ENCODE measurements around the gene SLC24A3. TPM values are rescaled to one million over a fixed set of nuclear protein-coding genes. Genes with fewer than 3 reads are reported as not detected.

SLC24A3 gene
- total RNA-seq, 1 experiment from 2014 or later, result not detected

DNA sequence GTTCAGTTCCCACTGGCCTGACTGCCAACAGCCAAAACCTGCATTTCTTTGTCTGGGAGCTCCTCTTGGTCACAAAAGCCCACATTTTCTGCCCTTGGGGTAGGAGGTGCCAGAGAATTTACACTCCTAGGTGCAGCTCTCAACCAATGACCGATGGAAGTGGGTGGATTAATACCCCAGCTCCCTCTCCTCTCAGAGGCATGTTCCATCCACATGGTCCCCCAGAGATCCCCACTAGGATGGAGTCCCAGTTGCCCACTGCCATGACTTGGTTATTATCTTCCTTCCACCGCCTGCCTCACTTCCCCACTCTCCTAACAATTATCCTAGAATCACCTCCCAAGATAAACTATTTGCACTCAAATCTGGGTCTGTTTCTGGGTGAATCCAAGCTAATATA is 434.5 kb downstream of the SLC24A3 start:
- Histone ChIP-seq H3K4me3 (no peak overlapping the region), H4K20me1 (ENCODE audit: insufficient read depth) (no peaks in the 10 kb centered on the region), H3K27me3 (ENCODE audit: insufficient read depth, low read depth) (peaks cover 66% of the 10 kb centered on the region), H3K27ac (no peak overlapping the region), H3K9me2 (ENCODE audit: insufficient read depth) (no peaks in the 10 kb centered on the region), H3F3A (ENCODE audit: insufficient read depth, low read depth) (no peaks in the 10 kb centered on the region), H3K4me1 (replicated peaks; ENCODE audit: insufficient read depth) (no peaks in the 10 kb centered on the region), H3K79me2 (ENCODE audit: low read depth) (no peaks in the 10 kb centered on the region), H3K36me3 (ENCODE audit: low read depth) (no peaks in the 10 kb centered on the region), H3K4me2 (no peak overlapping the region), H3K9me3 (ENCODE audit: insufficient read depth, low read depth) (no peaks in the 10 kb centered on the region; the same call in 1 of the 2 replicates), H2AFZ (no peak overlapping the region)
- intact Hi-C loops (cut with micrococcal nuclease; ENCODE audit: unreplicated experiment), result no loop called here
- ChIA-PET POLR2A (ENCODE audit: unreplicated experiment) (no interaction called here), CTCF (no interaction called here)
- no peak for DNase-seq
- no peak for TF ChIP-seq EZH2 (IDR thresholded peaks at IDR 0.05; ENCODE audit: low read depth)
- TF ChIP-seq, protein P1, sequence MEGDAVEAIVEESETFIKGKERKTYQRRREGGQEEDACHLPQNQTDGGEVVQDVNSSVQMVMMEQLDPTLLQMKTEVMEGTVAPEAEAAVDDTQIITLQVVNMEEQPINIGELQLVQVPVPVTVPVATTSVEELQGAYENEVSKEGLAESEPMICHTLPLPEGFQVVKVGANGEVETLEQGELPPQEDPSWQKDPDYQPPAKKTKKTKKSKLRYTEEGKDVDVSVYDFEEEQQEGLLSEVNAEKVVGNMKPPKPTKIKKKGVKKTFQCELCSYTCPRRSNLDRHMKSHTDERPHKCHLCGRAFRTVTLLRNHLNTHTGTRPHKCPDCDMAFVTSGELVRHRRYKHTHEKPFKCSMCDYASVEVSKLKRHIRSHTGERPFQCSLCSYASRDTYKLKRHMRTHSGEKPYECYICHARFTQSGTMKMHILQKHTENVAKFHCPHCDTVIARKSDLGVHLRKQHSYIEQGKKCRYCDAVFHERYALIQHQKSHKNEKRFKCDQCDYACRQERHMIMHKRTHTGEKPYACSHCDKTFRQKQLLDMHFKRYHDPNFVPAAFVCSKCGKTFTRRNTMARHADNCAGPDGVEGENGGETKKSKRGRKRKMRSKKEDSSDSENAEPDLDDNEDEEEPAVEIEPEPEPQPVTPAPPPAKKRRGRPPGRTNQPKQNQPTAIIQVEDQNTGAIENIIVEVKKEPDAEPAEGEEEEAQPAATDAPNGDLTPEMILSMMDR (conservative IDR thresholded peaks at IDR 0.05), result no peak
- no TSS peak for BruUV-seq (replicated peaks)

DNA sequence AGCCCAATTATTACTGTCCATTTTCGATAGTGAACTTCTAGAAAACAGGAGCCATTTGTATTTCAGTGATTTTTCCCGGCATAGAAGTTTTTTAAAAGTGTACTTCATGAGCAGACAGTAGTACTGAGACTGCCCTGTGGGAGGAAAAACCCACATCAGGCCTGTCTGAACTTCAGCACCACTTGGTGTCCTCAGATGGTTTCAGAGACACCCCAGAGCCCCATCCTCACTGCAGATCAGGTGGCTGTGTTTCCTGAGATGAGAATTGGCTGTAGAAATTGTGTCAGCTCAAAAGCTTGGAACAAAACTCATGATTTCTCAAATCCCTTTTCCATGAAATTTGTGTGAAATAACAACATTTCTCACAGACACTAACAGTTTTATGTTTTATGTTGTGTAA is 435.6 kb downstream of the SLC24A3 start:
- H4K20me1 ChIP-seq (ENCODE audit: insufficient read depth), result no peaks in the 10 kb centered on the region
- H3K79me2 ChIP-seq (ENCODE audit: low read depth), result no peaks in the 10 kb centered on the region
- POLR2A ChIA-PET (ENCODE audit: unreplicated experiment), result no interaction called here
- H3K4me1 ChIP-seq (replicated peaks; ENCODE audit: insufficient read depth), result no peaks in the 10 kb centered on the region
- no TSS peak for BruUV-seq (replicated peaks)
- TF ChIP-seq EZH2 (IDR thresholded peaks at IDR 0.05; ENCODE audit: low read depth), result no peak
- TF ChIP-seq, protein P1 (conservative IDR thresholded peaks at IDR 0.05), result no peak
- no peak overlapping the region for H3K27ac ChIP-seq
- H3K9me3 ChIP-seq (ENCODE audit: insufficient read depth, low read depth), result no peaks in the 10 kb centered on the region; the same call in 1 of the 2 replicates
- no peaks in the 10 kb centered on the region for H3K36me3 ChIP-seq (ENCODE audit: low read depth)
- H3K4me2 ChIP-seq, result no peak overlapping the region
- CTCF ChIA-PET, result no interaction called here
- H3K27me3 ChIP-seq (ENCODE audit: insufficient read depth, low read depth), result peaks cover 67% of the 10 kb centered on the region
- intact Hi-C loops (cut with micrococcal nuclease; ENCODE audit: unreplicated experiment), result no loop called here
- no peaks in the 10 kb centered on the region for H3K9me2 ChIP-seq (ENCODE audit: insufficient read depth)
- H2AFZ ChIP-seq, result no peak overlapping the region
- H3K4me3 ChIP-seq, result no peak overlapping the region
- no peak for DNase-seq
- no peaks in the 10 kb centered on the region for H3F3A ChIP-seq (ENCODE audit: insufficient read depth, low read depth)

DNA sequence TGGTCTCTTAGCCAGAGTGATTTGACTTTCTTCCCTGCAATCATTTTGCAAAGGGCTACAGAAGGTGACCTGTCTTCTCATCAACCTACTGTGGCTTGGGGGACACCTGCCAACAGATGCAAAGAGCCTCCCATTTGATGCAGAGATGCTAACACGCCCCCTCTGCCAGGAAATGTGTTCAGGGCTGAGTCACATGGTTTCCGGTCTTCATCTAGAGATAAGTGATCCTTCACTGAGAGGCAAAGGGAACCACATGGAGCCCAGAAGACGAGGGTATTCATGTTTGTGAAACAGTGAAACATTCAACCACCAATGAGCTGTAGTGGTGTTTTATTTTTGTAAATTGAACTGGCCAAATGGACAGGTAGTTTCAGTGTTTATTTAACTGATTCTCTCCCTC is 436.6 kb downstream of the SLC24A3 start:
- ChIA-PET POLR2A (ENCODE audit: unreplicated experiment) (interaction anchor here (0.6 kb wide), 1 partner anchor 1506 kb away, joined by 4 read pairs; no protein-coding TSS in a partner anchor), CTCF (no interaction called here)
- H3K27ac ChIP-seq, result no peak overlapping the region
- no TSS peak for BruUV-seq (replicated peaks)
- no peak overlapping the region for H3K4me3 ChIP-seq
- no peaks in the 10 kb centered on the region for H3F3A ChIP-seq (ENCODE audit: insufficient read depth, low read depth)
- no peaks in the 10 kb centered on the region for H4K20me1 ChIP-seq (ENCODE audit: insufficient read depth)
- intact Hi-C loops (cut with micrococcal nuclease; ENCODE audit: unreplicated experiment), result no loop called here
- DNase-seq, result no peak
- no peak overlapping the region for H2AFZ ChIP-seq
- H3K4me2 ChIP-seq, result no peak overlapping the region
- no peaks in the 10 kb centered on the region for H3K36me3 ChIP-seq (ENCODE audit: low read depth)
- no peaks in the 10 kb centered on the region for H3K4me1 ChIP-seq (replicated peaks; ENCODE audit: insufficient read depth)
- H3K79me2 ChIP-seq (ENCODE audit: low read depth), result no peaks in the 10 kb centered on the region
- H3K9me3 ChIP-seq (ENCODE audit: insufficient read depth, low read depth), result no peaks in the 10 kb centered on the region; the same call in 1 of the 2 replicates
- H3K9me2 ChIP-seq (ENCODE audit: insufficient read depth), result no peaks in the 10 kb centered on the region
- no peak for TF ChIP-seq EZH2 (IDR thresholded peaks at IDR 0.05; ENCODE audit: low read depth)
- TF ChIP-seq, protein P1 (conservative IDR thresholded peaks at IDR 0.05), result no peak
- H3K27me3 ChIP-seq (ENCODE audit: insufficient read depth, low read depth), result peaks cover 67% of the 10 kb centered on the region

Measured in PC-9 (cell line).